ENCODE results near the gene SLC25A11.

DNA sequence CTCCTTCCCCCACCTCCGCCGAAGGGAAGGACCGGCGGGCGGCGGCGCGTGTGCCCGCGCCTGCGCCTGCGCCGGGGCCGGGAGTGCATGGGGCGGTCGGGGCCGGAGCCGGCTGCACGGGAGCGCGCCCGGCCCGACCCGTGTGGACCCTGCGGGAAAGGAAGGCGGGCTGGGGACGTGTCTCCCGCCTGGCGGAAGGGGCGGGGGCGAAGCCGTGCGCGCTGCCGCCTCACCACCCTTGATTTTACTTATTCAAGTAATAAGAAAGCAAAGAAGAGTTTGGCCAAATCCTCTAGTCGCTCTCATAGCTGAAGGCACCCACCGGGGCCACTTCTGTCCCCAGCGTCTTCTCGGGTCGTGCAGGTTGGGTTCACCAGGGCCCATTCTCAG is 9.1 kb upstream of the SLC25A11 start:
- TF ChIP-seq, protein P1, sequence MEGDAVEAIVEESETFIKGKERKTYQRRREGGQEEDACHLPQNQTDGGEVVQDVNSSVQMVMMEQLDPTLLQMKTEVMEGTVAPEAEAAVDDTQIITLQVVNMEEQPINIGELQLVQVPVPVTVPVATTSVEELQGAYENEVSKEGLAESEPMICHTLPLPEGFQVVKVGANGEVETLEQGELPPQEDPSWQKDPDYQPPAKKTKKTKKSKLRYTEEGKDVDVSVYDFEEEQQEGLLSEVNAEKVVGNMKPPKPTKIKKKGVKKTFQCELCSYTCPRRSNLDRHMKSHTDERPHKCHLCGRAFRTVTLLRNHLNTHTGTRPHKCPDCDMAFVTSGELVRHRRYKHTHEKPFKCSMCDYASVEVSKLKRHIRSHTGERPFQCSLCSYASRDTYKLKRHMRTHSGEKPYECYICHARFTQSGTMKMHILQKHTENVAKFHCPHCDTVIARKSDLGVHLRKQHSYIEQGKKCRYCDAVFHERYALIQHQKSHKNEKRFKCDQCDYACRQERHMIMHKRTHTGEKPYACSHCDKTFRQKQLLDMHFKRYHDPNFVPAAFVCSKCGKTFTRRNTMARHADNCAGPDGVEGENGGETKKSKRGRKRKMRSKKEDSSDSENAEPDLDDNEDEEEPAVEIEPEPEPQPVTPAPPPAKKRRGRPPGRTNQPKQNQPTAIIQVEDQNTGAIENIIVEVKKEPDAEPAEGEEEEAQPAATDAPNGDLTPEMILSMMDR (IDR thresholded peaks at IDR 0.05), result no peak
- TF ChIP-seq POLR2AphosphoS5 (IDR thresholded peaks at IDR 0.05; ENCODE audit: low read depth, low read length), result peak; percentile 30; the same call in 1 of the 2 replicates
